HT-29 (cell line): ENCODE measurements around the gene TOR4A. TPM values are rescaled to one million over a fixed set of nuclear protein-coding genes. Genes with fewer than 3 reads are reported as not detected.

ENCODE experiments used
- total RNA-seq: library from RNA; depleted of rRNA; stranded (reverse); fragments of >200 nt; shearing (Covaris generic); gene quantifications from 2 replicates; pipeline ENCODE4 v1.2.3, GENCODE V29; 2014; rRNA removed

The TOR4A gene
- total RNA-seq, 1 experiment from 2014 or later: 210 TPM

Other genes starting within 250 kb of the TOR4A start
- gene ABCA2, start 249.5 kb upstream of the TOR4A start, total RNA-seq: 92.6 and 99.9 TPM in 2 replicates
- 0.36 and 0.42 TPM in 2 replicates for gene FUT7, start 245.6 kb upstream of the TOR4A start, total RNA-seq
- gene NPDC1, start 231.5 kb upstream of the TOR4A start, total RNA-seq: 59.9 and 84.3 TPM in 2 replicates
- gene ENTPD2, start 223.7 kb upstream of the TOR4A start, total RNA-seq: 2.5 and 2.7 TPM in 2 replicates
- 217 and 239 TPM in 2 replicates for gene SAPCD2, start 207.2 kb upstream of the TOR4A start, total RNA-seq
- gene UAP1L1, start 200.2 kb upstream of the TOR4A start, total RNA-seq: 3.7 and 5.3 TPM in 2 replicates
- 82.2 and 104 TPM in 2 replicates for gene MAN1B1, start 190.7 kb upstream of the TOR4A start, total RNA-seq
- gene DPP7, start 163.0 kb upstream of the TOR4A start, total RNA-seq: 290 and 324 TPM in 2 replicates
- 0.39 and 3.0 TPM in 2 replicates for gene GRIN1, start 138.6 kb upstream of the TOR4A start, total RNA-seq
- gene LRRC26, start 107.7 kb upstream of the TOR4A start, total RNA-seq: 0.43 and 0.44 TPM in 2 replicates
- not detected in 2 replicates for gene TMEM210, start 105.7 kb upstream of the TOR4A start, total RNA-seq
- gene ANAPC2, start 89.2 kb upstream of the TOR4A start, total RNA-seq: 60.6 and 64.0 TPM in 2 replicates
- gene SSNA1, start 89.0 kb upstream of the TOR4A start, total RNA-seq: 184 and 208 TPM in 2 replicates
- gene TPRN, start 77.0 kb upstream of the TOR4A start, total RNA-seq: 63.1 and 66.3 TPM in 2 replicates
- 44.7 and 51.5 TPM in 2 replicates for gene TMEM203, start 72.1 kb upstream of the TOR4A start, total RNA-seq
- gene NDOR1, start 72.0 kb upstream of the TOR4A start, total RNA-seq: 19.0 and 23.9 TPM in 2 replicates
- 0.55 and 1.7 TPM in 2 replicates for gene RNF208, start 55.5 kb upstream of the TOR4A start, total RNA-seq
- gene CYSRT1, start 52.6 kb upstream of the TOR4A start, total RNA-seq: 1.6 and 2.4 TPM in 2 replicates
- gene RNF224, start 50.2 kb upstream of the TOR4A start, total RNA-seq: 0.38 TPM in 1 of 2 replicates, not detected in the other
- gene SLC34A3, start 46.8 kb upstream of the TOR4A start, total RNA-seq: 0.15 TPM in 1 of 2 replicates, not detected in the other
- gene TUBB4B, start 36.4 kb upstream of the TOR4A start, total RNA-seq: 607 and 627 TPM in 2 replicates
- gene STPG3, start 26.4 kb upstream of the TOR4A start, total RNA-seq: not detected in 2 replicates
- gene NELFB, start 22.4 kb upstream of the TOR4A start, total RNA-seq: 111 and 115 TPM in 2 replicates
- gene NRARP, start 24.5 kb downstream of the TOR4A start, total RNA-seq: 107 and 116 TPM in 2 replicates
- gene EXD3, start 145.4 kb downstream of the TOR4A start, total RNA-seq: 7.6 and 14.1 TPM in 2 replicates
- 1.5 and 3.7 TPM in 2 replicates for gene NOXA1, start 145.7 kb downstream of the TOR4A start, total RNA-seq
- 0.76 and 1.3 TPM in 2 replicates for gene ENTPD8, start 163.6 kb downstream of the TOR4A start, total RNA-seq
- gene NSMF, start 181.6 kb downstream of the TOR4A start, total RNA-seq: 74.4 and 77.7 TPM in 2 replicates